ENCODE data around the gene SEL1L2.
A peak's percentile ranks its signal among the peaks of the same experiment; 100 is the strongest.

SEL1L2 gene

GRCh38 chr20:13813910-13814309 is 176.5 kb downstream of the SEL1L2 start:
- no peak for TF ChIP-seq CTCF (IDR thresholded peaks at IDR 0.05; ENCODE audit: low read depth, low read length)
- no peak for DNase-seq (ENCODE audit: extremely low read depth, low read depth)

GRCh38 chr20:13810446-13810845 is 180.0 kb downstream of the SEL1L2 start:
- DNase-seq (ENCODE audit: extremely low read depth, low read depth), result no peak
- no peak for TF ChIP-seq CTCF (IDR thresholded peaks at IDR 0.05; ENCODE audit: low read depth, low read length)

GRCh38 chr20:13809855-13810254 is 180.6 kb downstream of the SEL1L2 start:
- no peak for DNase-seq (ENCODE audit: extremely low read depth, low read depth)
- no peak for TF ChIP-seq CTCF (IDR thresholded peaks at IDR 0.05; ENCODE audit: low read depth, low read length)

GRCh38 chr20:13809373-13809772 is 181.0 kb downstream of the SEL1L2 start:
- DNase-seq (ENCODE audit: extremely low read depth, low read depth), result no peak
- no peak for TF ChIP-seq CTCF (IDR thresholded peaks at IDR 0.05; ENCODE audit: low read depth, low read length)

- no peak for TF ChIP-seq CTCF (IDR thresholded peaks at IDR 0.05; ENCODE audit: low read depth, low read length)
- DNase-seq (ENCODE audit: extremely low read depth, low read depth), result peak; percentile 71
These were observed 189.7 kb downstream of the SEL1L2 start for GRCh38 chr20:13800728-13801134.

- TF ChIP-seq CTCF (IDR thresholded peaks at IDR 0.05; ENCODE audit: low read depth, low read length), result no peak
- DNase-seq (ENCODE audit: extremely low read depth, low read depth), result no peak
These were observed 190.4 kb downstream of the SEL1L2 start for GRCh38 chr20:13799974-13800373.

All from AG09319 (cell line).